ENCODE results near the gene KCNQ1. TPM values are rescaled to one million over a fixed set of nuclear protein-coding genes. Genes with fewer than 3 reads are reported as not detected.

KCNQ1 gene
- total RNA-seq, 4 donors from 2014 or later, result 2.6 to 12.7 (median 4.9) TPM

- H3K9me3 ChIP-seq, result no peaks in the 10 kb centered on the region
Observed at GRCh38 chr11:2409611-2410468, 35.0 kb upstream of the KCNQ1 start.

DNA sequence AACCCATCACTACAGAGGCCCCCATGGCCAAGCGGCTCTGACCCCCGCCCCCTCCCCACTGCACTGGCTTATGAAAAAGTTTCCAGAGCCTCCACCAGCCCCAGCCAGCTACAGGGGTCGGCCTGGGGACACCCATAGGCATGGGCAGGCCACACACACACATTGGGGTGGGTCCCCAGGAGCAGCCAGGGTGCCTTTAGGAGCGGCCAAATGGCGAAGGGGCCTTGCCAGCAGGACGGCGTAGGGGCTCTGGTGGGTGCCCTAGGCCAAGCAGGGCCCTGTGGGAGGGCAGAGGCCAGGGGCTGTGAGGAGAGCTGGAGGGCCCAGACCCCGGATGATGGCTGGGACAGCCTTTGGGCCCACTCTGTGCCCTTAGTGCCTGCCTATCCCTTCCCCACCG is 34.2 kb upstream of the KCNQ1 start:
- Histone ChIP-seq H3K27ac (no peak overlapping the region), H3K4me3 (no peak overlapping the region), H3K9me3 (no peaks in the 10 kb centered on the region), H3K27me3 (no peaks in the 10 kb centered on the region), H3K4me1 (no peaks in the 10 kb centered on the region), H3K36me3 (no peaks in the 10 kb centered on the region)
- TF ChIP-seq EP300 (IDR thresholded peaks at IDR 0.05) (no peak), POLR2A (IDR thresholded peaks at IDR 0.05) (no peak), POLR2AphosphoS5 (IDR thresholded peaks at IDR 0.05) (no peak)
- TF ChIP-seq, protein P1, sequence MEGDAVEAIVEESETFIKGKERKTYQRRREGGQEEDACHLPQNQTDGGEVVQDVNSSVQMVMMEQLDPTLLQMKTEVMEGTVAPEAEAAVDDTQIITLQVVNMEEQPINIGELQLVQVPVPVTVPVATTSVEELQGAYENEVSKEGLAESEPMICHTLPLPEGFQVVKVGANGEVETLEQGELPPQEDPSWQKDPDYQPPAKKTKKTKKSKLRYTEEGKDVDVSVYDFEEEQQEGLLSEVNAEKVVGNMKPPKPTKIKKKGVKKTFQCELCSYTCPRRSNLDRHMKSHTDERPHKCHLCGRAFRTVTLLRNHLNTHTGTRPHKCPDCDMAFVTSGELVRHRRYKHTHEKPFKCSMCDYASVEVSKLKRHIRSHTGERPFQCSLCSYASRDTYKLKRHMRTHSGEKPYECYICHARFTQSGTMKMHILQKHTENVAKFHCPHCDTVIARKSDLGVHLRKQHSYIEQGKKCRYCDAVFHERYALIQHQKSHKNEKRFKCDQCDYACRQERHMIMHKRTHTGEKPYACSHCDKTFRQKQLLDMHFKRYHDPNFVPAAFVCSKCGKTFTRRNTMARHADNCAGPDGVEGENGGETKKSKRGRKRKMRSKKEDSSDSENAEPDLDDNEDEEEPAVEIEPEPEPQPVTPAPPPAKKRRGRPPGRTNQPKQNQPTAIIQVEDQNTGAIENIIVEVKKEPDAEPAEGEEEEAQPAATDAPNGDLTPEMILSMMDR (IDR thresholded peaks at IDR 0.05), result no peak
- WGBS, 2 donors (ENCODE audit: low coverage in 1 of 2), result no CpG with 5 or more reads among the region's 9 CpGs
- no peak for ATAC-seq

More at GRCh38 chr11:2409611-2410468, 35.0 kb upstream of the KCNQ1 start:
- Histone ChIP-seq H3K27ac (no peak overlapping the region), H3K4me1 (no peaks in the 10 kb centered on the region), H3K27me3 (no peaks in the 10 kb centered on the region), H3K4me3 (no peak overlapping the region), H3K36me3 (no peaks in the 10 kb centered on the region)
- ATAC-seq, result no peak
- no peak for TF ChIP-seq EP300 (IDR thresholded peaks at IDR 0.05)
- no peak for TF ChIP-seq POLR2A (IDR thresholded peaks at IDR 0.05)
- TF ChIP-seq, protein P1 (IDR thresholded peaks at IDR 0.05), result no peak
- no peak for TF ChIP-seq POLR2AphosphoS5 (IDR thresholded peaks at IDR 0.05)
- WGBS, 2 donors (ENCODE audit: low coverage in 1 of 2), result 39% methylated on average over 10 of the region's 42 CpGs; no CpG with 5 or more reads in 1 of the 2 donors

GRCh38 chr11:2411446-2412305 is 33.1 kb upstream of the KCNQ1 start:
- Histone ChIP-seq H3K27ac (no peak overlapping the region), H3K36me3 (no peaks in the 10 kb centered on the region), H3K9me3 (no peaks in the 10 kb centered on the region), H3K4me1 (no peaks in the 10 kb centered on the region), H3K27me3 (no peaks in the 10 kb centered on the region), H3K4me3 (no peak overlapping the region)
- no peak for ATAC-seq
- TF ChIP-seq POLR2A (IDR thresholded peaks at IDR 0.05) (no peak), EP300 (IDR thresholded peaks at IDR 0.05) (no peak), POLR2AphosphoS5 (IDR thresholded peaks at IDR 0.05) (no peak)
- TF ChIP-seq, protein P1 (IDR thresholded peaks at IDR 0.05), result no peak
- WGBS, 2 donors (ENCODE audit: low coverage in 1 of 2), result 67% methylated on average over 3 of the region's 30 CpGs; no CpG with 5 or more reads in 1 of the 2 donors

DNA sequence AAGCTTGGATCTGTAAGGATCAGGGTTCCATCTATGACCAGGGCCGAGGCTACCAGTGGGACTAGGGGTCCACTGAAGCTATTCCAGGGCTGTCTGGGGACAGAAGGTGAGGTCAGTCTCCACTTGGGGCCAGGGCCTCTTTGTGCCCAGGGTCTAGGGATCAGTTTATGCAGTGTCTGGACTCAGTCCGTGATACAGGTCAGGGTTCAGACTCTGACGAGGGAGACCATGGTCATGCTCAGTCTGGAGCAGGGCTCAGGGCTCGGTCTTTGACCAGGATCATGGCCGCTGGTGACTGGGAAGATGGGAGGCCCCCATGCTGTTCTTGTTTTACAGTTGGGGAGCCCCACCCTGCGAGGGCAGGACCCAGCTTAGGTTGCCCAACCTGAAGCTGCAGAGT is 32.5 kb upstream of the KCNQ1 start:
- no CpG with 5 or more reads among the region's 6 CpGs for WGBS, 2 donors (ENCODE audit: low coverage in 1 of 2)

More for the DNA sequence above, 32.5 kb upstream of the KCNQ1 start:
- Histone ChIP-seq H3K9me3 (no peaks in the 10 kb centered on the region), H3K27ac (no peak overlapping the region), H3K4me3 (no peak overlapping the region), H3K36me3 (no peaks in the 10 kb centered on the region), H3K27me3 (no peaks in the 10 kb centered on the region), H3K4me1 (no peaks in the 10 kb centered on the region)
- ATAC-seq, result no peak
- TF ChIP-seq, protein P1 (IDR thresholded peaks at IDR 0.05), result no peak
- TF ChIP-seq POLR2AphosphoS5 (IDR thresholded peaks at IDR 0.05) (no peak), EP300 (IDR thresholded peaks at IDR 0.05) (no peak), POLR2A (IDR thresholded peaks at IDR 0.05) (no peak)

Measured in gastroesophageal sphincter (tissue), 4 donors.